Sigmoid colon (tissue), 4 donors: ENCODE measurements around the gene PLXNA4.

Source experiments
- CTCF ChIP-seq, 4 experiments: fragments of 450-650 bp in 3 of 4; fragments of 200-600 bp in 1 of 4; IDR thresholded peaks; one replicate each; pipeline ENCODE4 v1.5.1; 2016 to 2019; ENCODE audit warnings: antibody characterized with exemption in 4 of 4, mild to moderate bottlenecking in 3 of 4, moderate library complexity in 2 of 4
- EP300 ChIP-seq, 4 donors: sonication (generic); formaldehyde crosslinking; IDR thresholded peaks; one replicate each; pipeline ENCODE4 v1.6.1; 2017; ENCODE audit warnings: antibody characterized with exemption in 4 of 4
- POLR2AphosphoS5 ChIP-seq, 4 donors: sonication (generic); formaldehyde crosslinking; IDR thresholded peaks; one replicate each; pipeline ENCODE4 v1.6.1; 2017; ENCODE audit warnings: antibody characterized with exemption in 4 of 4

GRCh38 chr7:132110692-132111091, 465.6 kb downstream of the PLXNA4 start:
- TF ChIP-seq CTCF (IDR thresholded peaks at IDR 0.05) (no peak), EP300 (IDR thresholded peaks at IDR 0.05) (no peak), POLR2AphosphoS5 (IDR thresholded peaks at IDR 0.05) (no peak)
